A549 (cell line): ENCODE data around the gene NARS2.

Experiments used
- CTCF ChIP-seq: fragments of >200 bp; sonication (Bioruptor Twin); formaldehyde crosslinking; IDR thresholded peaks from 3 replicates; pipeline ENCODE4 v1.5.1; 2016
- ELK1 ChIP-seq: fragments of 150-350 bp; IDR thresholded peaks from 2 replicates; pipeline ENCODE4 v1.6.1; 2014; ENCODE audit warnings: low read depth, mild to moderate bottlenecking, low read length
- EP300 ChIP-seq, 2 experiments: fragments of >200 bp; sonication (Bioruptor Twin); formaldehyde crosslinking; IDR thresholded peaks; 2 replicates in 1 of 2; 3 replicates in 1 of 2; pipeline ENCODE4 v1.6.1; 2016 to 2017
- HDAC2 ChIP-seq: fragments of 200-600 bp; sonication (generic); IDR thresholded peaks from 2 replicates; pipeline ENCODE4 v1.6.1; 2016
- JUN ChIP-seq, 2 experiments: fragments of >200 bp; sonication (Bioruptor Twin); formaldehyde crosslinking; IDR thresholded peaks; 2 replicates in 1 of 2; 3 replicates in 1 of 2; pipeline ENCODE4 v1.6.1; 2016 to 2017
- KDM5A ChIP-seq: fragments of 200-600 bp; sonication (generic); IDR thresholded peaks from 2 replicates; pipeline ENCODE4 v1.6.1; 2016; ENCODE audit warnings: antibody characterized with exemption, mild to moderate bottlenecking
- MAX ChIP-seq: IDR thresholded peaks from 2 replicates; pipeline ENCODE4 v1.6.1; 2012
- MAZ ChIP-seq: fragments of 150-350 bp; IDR thresholded peaks from 2 replicates; pipeline ENCODE4 v1.6.1; 2014; ENCODE audit warnings: antibody characterized with exemption, low read depth, low read length, borderline replicate concordance
- MYC ChIP-seq: IDR thresholded peaks from 2 replicates; pipeline ENCODE4 v1.6.1; 2012; ENCODE audit warnings: mild to moderate bottlenecking, inconsistent platforms, low read length, improper control_type of control experiment, borderline replicate concordance
- NPAS2 ChIP-seq: fragments of 250-450 bp; sonication (Bioruptor Pico); IDR thresholded peaks from 2 replicates; pipeline ENCODE4 v1.8.0; 2022; ENCODE audit warnings: mild to moderate bottlenecking, moderate library complexity, borderline replicate concordance
- POLR2A ChIP-seq: IDR thresholded peaks from 2 replicates; pipeline ENCODE4 v1.6.1; 2012; ENCODE audit warnings: mild to moderate bottlenecking, low read length
- REST ChIP-seq: fragments of 200-600 bp; sonication (generic); IDR thresholded peaks from 2 replicates; pipeline ENCODE4 v1.6.1; 2016; ENCODE audit warnings: antibody characterized with exemption, mild to moderate bottlenecking, moderate library complexity
- SMC3 ChIP-seq: fragments of >200 bp; sonication (Bioruptor Twin); formaldehyde crosslinking; IDR thresholded peaks from 3 replicates; pipeline ENCODE4 v1.6.1; 2018; ENCODE audit warnings: inconsistent platforms
- SREBF2 ChIP-seq: fragments of 450-650 bp; IDR thresholded peaks from 2 replicates; pipeline ENCODE4 v1.6.1; 2014; ENCODE audit warnings: mild to moderate bottlenecking, moderate library complexity

- TF ChIP-seq SMC3 (no peak), NPAS2 (CRISPR knock-in tag) (no peak), CTCF (no peak), HDAC2 (no peak), KDM5A (no peak), REST (no peak), JUN (IDR thresholded peaks at IDR 0.05) (no peak), MAX (no peak), MYC (no peak), POLR2A (no peak), MAZ (no peak), EP300 (IDR thresholded peaks at IDR 0.05) (no peak), ELK1 (no peak), SREBF2 (no peak)
Observed at GRCh38 chr11:78583889-78584288, 9.2 kb upstream of the NARS2 start.
